ENCODE results near the gene XXYLT1. TPM values are rescaled to one million over a fixed set of nuclear protein-coding genes. Genes with fewer than 3 reads are reported as not detected.

Gene XXYLT1
- total and polyA plus RNA-seq, 9 of the 15 experiments (the other 6 are each of a cell fraction or from before 2014, with no cell fraction given): 1.9 to 18.9 (median 15.0) TPM

- TF ChIP-seq CTCFL (IDR thresholded peaks at IDR 0.05; ENCODE audit: borderline replicate concordance, insufficient read depth, low read depth, low read length, poor library complexity, severe bottlenecking): no peak
- TF ChIP-seq ZNF311 (CRISPR knock-in tag; IDR thresholded peaks at IDR 0.05): peak; percentile 92
- peak in 1 of 3 experiments; percentile 45 for TF ChIP-seq YY1 (IDR thresholded peaks at IDR 0.05; ENCODE audit: borderline replicate concordance in 1 of 3, control insufficient read depth in 1 of 3, extremely low read depth in 1 of 3, insufficient read depth in 3 of 3, insufficient read length in 1 of 3, insufficient replicate concordance in 2 of 3, low read depth in 1 of 3, low read length in 2 of 3)
- no peak for TF ChIP-seq ZNF212 (CRISPR knock-in tag; IDR thresholded peaks at IDR 0.05)
- TF ChIP-seq CAMTA2 (CRISPR knock-in tag; conservative IDR thresholded peaks at IDR 0.05): no peak
- TF ChIP-seq LARP7 (IDR thresholded peaks at IDR 0.05): no peak
- TF ChIP-seq GTF2B (IDR thresholded peaks at IDR 0.05; ENCODE audit: extremely low read depth, insufficient read length): no peak
- no peak for TF ChIP-seq ZNF449 (CRISPR knock-in tag; IDR thresholded peaks at IDR 0.05)
- TF ChIP-seq EWSR1 (IDR thresholded peaks at IDR 0.05; ENCODE audit: borderline replicate concordance, low read depth, partially characterized antibody): no peak
- TF ChIP-seq SRSF7 (optimal IDR thresholded peaks at IDR 0.05; ENCODE audit: low read depth, low read length): no peak
- no peak for TF ChIP-seq PURB (CRISPR knock-in tag; IDR thresholded peaks at IDR 0.05; ENCODE audit: low read depth)
- TF ChIP-seq FOXJ2 (tag; IDR thresholded peaks at IDR 0.05): 0 out of 2 replicates have a peak, but pooled peaks have one; percentile 28
- TF ChIP-seq PHF20 (IDR thresholded peaks at IDR 0.05; ENCODE audit: partially characterized antibody): no peak
- TF ChIP-seq NEUROD1 (IDR thresholded peaks at IDR 0.05; ENCODE audit: borderline replicate concordance, low read depth, low read length, partially characterized antibody): peak; percentile 64
- TF ChIP-seq ASH1L (IDR thresholded peaks at IDR 0.05; ENCODE audit: borderline replicate concordance, low read depth, partially characterized antibody): no peak
- peak; percentile 33; the same call in 1 of the 2 replicates for TF ChIP-seq RFX1 (IDR thresholded peaks at IDR 0.05)
- TF ChIP-seq DMBX1 (CRISPR knock-in tag; IDR thresholded peaks at IDR 0.05; ENCODE audit: borderline replicate concordance): peak; percentile 93; the same call in 1 of the 2 replicates
- TF ChIP-seq SP1 (CRISPR knock-in tag; IDR thresholded peaks at IDR 0.05): peak; percentile 49; the same call in 1 of the 2 replicates
- TF ChIP-seq DNMT1 (IDR thresholded peaks at IDR 0.05): no peak
- TF ChIP-seq ZNF280B (CRISPR knock-in tag; IDR thresholded peaks at IDR 0.05): no peak
- TF ChIP-seq ETV5 (CRISPR knock-in tag; IDR thresholded peaks at IDR 0.05; ENCODE audit: low read depth): peak; percentile 39; the same call in 1 of the 2 replicates
- no peak for TF ChIP-seq ARNT (IDR thresholded peaks at IDR 0.05)
These were observed 106.2 kb downstream of the XXYLT1 start (continued) for GRCh38 chr3:195164573-195165264.

Measured in K562 (cell line).